ENCODE measurements around the gene ADARB2.
"Not testable (repeated sequence)": the region's sequence is repeated elsewhere in the genome, so short reads cannot be mapped to it uniquely, and the experiment has no call there.

ADARB2 gene

DNA sequence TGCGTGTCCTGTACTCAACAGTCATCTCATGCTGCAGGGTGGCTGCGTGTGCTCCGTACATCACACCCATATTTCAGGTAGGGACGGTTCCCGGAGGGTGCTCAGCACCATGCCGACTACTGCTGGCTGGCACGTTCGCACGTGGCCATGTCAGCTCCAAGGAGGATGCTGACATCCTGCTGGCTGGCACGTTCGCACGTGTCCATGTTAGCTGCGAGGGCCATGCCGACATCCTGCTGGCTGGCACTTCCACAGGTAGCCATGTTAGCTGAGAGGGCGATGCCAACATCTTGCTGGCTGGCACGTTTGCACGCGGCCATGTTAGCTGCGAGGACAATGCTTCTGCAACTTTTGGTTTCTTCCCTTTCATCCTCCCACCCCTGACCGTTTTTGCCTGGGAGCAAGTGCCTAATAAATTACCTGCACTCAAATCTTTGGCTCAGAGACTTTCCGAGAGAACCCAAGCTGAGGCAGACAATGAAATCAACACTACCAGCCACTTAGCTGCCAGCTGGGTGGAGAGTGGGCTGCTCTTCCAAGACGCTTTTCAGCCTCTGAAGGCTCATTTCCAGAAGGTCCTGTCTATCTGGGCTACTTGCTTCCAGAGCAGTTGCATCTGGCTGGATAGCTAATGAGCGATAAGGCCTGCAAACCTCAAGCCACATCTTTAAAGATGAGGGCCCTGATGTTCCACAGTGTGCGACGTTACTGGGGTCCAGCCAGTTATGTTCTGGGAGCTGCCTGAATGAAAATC is 576.6 kb downstream of the ADARB2 start:
- DNase-seq (ENCODE audit: low spot score) (no peak), ATAC-seq (ENCODE audit: low read depth) (no peak)
- no peaks in the 10 kb centered on the region for H3K9me3 ChIP-seq (ENCODE audit: severe bottlenecking)
- H3K36me3 ChIP-seq (ENCODE audit: low read depth) = no peaks in the 10 kb centered on the region
- TF ChIP-seq, protein P1, sequence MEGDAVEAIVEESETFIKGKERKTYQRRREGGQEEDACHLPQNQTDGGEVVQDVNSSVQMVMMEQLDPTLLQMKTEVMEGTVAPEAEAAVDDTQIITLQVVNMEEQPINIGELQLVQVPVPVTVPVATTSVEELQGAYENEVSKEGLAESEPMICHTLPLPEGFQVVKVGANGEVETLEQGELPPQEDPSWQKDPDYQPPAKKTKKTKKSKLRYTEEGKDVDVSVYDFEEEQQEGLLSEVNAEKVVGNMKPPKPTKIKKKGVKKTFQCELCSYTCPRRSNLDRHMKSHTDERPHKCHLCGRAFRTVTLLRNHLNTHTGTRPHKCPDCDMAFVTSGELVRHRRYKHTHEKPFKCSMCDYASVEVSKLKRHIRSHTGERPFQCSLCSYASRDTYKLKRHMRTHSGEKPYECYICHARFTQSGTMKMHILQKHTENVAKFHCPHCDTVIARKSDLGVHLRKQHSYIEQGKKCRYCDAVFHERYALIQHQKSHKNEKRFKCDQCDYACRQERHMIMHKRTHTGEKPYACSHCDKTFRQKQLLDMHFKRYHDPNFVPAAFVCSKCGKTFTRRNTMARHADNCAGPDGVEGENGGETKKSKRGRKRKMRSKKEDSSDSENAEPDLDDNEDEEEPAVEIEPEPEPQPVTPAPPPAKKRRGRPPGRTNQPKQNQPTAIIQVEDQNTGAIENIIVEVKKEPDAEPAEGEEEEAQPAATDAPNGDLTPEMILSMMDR (IDR thresholded peaks at IDR 0.05; ENCODE audit: poor library complexity, severe bottlenecking) = no peak
- H3K4me3 ChIP-seq (ENCODE audit: severe bottlenecking) = no peak overlapping the region
- no peaks in the 10 kb centered on the region for H3K27me3 ChIP-seq (ENCODE audit: insufficient read depth, poor library complexity, severe bottlenecking)
- H3K4me1 ChIP-seq (ENCODE audit: insufficient read depth, poor library complexity, severe bottlenecking) = no peaks in the 10 kb centered on the region
- no peak overlapping the region for H3K27ac ChIP-seq (ENCODE audit: poor library complexity, severe bottlenecking)

DNA sequence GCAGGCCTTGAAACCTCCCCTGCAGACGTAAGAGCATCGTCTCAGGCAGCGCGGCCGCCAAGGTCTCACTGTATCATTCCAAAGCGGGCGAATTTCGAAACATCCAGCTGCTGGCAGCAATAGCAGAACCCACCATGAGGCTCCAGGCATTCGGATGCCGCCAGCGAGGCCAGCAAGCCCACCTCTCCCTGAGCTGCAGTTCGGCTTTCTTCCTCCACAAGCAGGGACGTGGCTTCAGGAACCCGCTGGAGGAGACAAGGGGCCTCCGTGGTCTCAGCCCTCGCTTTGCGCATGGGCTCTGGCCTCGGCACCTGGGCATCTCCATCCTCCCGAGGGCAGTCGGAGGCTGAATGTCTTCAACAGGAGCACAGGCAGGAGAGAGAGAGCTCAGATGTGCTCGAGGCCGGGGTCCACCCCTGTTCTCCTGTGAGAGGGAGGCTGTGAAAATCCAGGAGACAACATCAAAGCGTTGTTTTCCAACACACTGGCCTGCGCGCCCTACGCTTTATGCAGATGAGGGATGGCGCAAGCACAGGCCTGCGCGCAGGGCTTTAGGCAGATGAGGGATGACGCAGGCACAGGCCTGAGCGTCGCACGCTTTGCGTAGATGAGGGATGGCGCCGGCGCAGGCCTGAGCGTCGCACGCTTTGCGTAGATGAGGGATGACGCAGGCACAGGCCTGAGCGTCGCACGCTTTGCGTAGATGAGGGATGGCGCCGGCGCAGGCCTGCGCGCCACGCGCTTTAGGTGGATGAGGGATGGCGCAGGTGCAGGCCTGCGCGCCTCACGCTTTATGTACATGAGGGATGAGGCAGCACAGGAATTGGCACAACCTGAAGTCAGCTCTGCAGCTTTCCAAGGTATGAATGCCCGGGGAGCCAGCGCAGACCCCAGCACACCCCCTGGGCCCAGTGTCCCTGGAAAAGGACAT is 577.9 kb downstream of the ADARB2 start:
- DNase-seq (ENCODE audit: low spot score) (no peak), ATAC-seq (ENCODE audit: low read depth) (peak; percentile 70)
- H3K9me3 ChIP-seq (ENCODE audit: severe bottlenecking) = no peaks in the 10 kb centered on the region
- H3K36me3 ChIP-seq (ENCODE audit: low read depth) = no peaks in the 10 kb centered on the region
- TF ChIP-seq, protein P1 (IDR thresholded peaks at IDR 0.05; ENCODE audit: poor library complexity, severe bottlenecking) = no peak
- H3K27ac ChIP-seq (ENCODE audit: poor library complexity, severe bottlenecking) = no peak overlapping the region
- H3K4me3 ChIP-seq (ENCODE audit: severe bottlenecking) = peak overlapping the region; percentile 47
- H3K27me3 ChIP-seq (ENCODE audit: insufficient read depth, poor library complexity, severe bottlenecking) = no peaks in the 10 kb centered on the region
- H3K4me1 ChIP-seq (ENCODE audit: insufficient read depth, poor library complexity, severe bottlenecking) = no peaks in the 10 kb centered on the region

DNA sequence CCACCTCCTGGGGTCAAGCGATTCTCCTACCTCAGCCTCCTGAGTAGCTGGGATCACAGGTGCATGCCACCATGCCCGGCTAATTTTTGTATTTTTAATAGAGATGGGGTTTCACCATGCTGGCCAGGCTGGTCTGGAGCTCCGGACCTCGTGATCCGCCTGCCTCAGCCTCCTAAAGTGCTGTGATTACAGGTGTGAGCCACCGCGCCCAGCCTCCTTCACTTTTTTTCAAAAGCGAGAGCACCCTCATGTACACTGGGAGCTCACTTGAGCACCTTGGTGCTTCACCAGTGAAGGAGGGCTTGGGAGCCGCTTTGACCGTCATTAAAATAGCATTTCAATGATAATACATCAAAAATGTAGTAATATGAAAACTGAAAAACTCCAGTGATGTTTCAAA is 578.8 kb downstream of the ADARB2 start:
- not testable (repeated sequence) for H3K4me1 ChIP-seq (ENCODE audit: insufficient read depth, poor library complexity, severe bottlenecking); DNase-seq (ENCODE audit: low spot score); H3K9me3 ChIP-seq (ENCODE audit: severe bottlenecking); H3K27ac ChIP-seq (ENCODE audit: poor library complexity, severe bottlenecking); H3K36me3 ChIP-seq (ENCODE audit: low read depth); ATAC-seq (ENCODE audit: low read depth); H3K27me3 ChIP-seq (ENCODE audit: insufficient read depth, poor library complexity, severe bottlenecking)
- H3K4me3 ChIP-seq (ENCODE audit: severe bottlenecking) = peak overlapping the region; percentile 47

DNA sequence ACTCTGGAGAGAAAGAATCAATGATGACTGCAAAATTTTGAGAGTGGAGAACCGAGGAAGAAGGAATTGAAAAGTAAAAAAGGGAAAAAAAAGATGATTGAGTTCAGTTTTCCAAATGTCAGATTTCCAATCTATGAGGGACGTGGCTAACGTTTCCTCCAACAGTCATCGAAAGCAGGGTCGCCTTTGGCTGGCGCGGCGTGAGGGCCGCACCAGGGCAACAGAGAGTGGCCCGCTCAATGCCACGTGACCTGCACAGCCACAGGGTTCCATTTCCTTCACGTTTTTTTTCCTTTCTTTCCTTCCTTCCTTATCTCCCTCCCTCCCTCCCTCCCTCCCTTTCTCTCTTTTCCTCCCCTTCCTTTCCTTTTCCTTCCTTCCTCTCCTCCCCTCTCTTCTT is 579.3 kb downstream of the ADARB2 start:
- Histone ChIP-seq H3K4me1 (ENCODE audit: insufficient read depth, poor library complexity, severe bottlenecking) (no peaks in the 10 kb centered on the region), H3K4me3 (ENCODE audit: severe bottlenecking) (no peak overlapping the region), H3K27me3 (ENCODE audit: insufficient read depth, poor library complexity, severe bottlenecking) (no peaks in the 10 kb centered on the region), H3K27ac (ENCODE audit: poor library complexity, severe bottlenecking) (no peak overlapping the region), H3K9me3 (ENCODE audit: severe bottlenecking) (no peaks in the 10 kb centered on the region), H3K36me3 (ENCODE audit: low read depth) (no peaks in the 10 kb centered on the region)
- DNase-seq (ENCODE audit: low spot score) (no peak), ATAC-seq (ENCODE audit: low read depth) (no peak)
- TF ChIP-seq, protein P1 (IDR thresholded peaks at IDR 0.05; ENCODE audit: poor library complexity, severe bottlenecking) = no peak

DNA sequence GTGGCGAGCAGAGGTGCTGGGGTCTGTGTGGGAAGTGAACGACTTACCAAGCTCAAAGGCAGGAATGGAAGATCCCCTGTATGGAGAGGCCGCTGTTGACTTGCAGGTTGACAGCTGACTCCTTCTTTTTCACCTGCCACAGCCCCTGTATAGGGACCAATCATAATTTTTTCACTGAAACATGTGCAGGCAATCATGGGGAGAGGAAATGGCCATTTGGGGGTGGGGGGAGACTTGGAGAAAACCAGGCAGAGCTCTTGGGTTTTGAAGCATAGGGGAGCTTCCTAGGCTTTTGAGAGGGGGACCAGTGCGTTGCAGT is 579.8 kb downstream of the ADARB2 start:
- no peaks in the 10 kb centered on the region for H3K27me3 ChIP-seq (ENCODE audit: insufficient read depth, poor library complexity, severe bottlenecking)
- H3K36me3 ChIP-seq (ENCODE audit: low read depth) = no peaks in the 10 kb centered on the region
- H3K9me3 ChIP-seq (ENCODE audit: severe bottlenecking) = no peaks in the 10 kb centered on the region
- no peaks in the 10 kb centered on the region for H3K4me1 ChIP-seq (ENCODE audit: insufficient read depth, poor library complexity, severe bottlenecking)
- ATAC-seq (ENCODE audit: low read depth) (no peak), DNase-seq (ENCODE audit: low spot score) (no peak)
- TF ChIP-seq, protein P1 (IDR thresholded peaks at IDR 0.05; ENCODE audit: poor library complexity, severe bottlenecking) = no peak
- H3K27ac ChIP-seq (ENCODE audit: poor library complexity, severe bottlenecking) = no peak overlapping the region
- H3K4me3 ChIP-seq (ENCODE audit: severe bottlenecking) = no peak overlapping the region

Measured in RWPE2 (cell line).